ENCODE measurements around the gene OR5H2. TPM values are rescaled to one million over a fixed set of nuclear protein-coding genes. Genes with fewer than 3 reads are reported as not detected.

The OR5H2 gene
- total RNA-seq, 4 donors from 2014 or later = not detected

- 69 to 71% methylated on average over 3 of the region's 3 CpGs for WGBS, 2 donors
- H3K36me3 ChIP-seq = no peaks in the 10 kb centered on the region
- intact Hi-C loops (cut with DNase I) = no loop called here
- no peak overlapping the region for H3K4me3 ChIP-seq
- DNase-seq = no peak
- H3K27me3 ChIP-seq = no peaks in the 10 kb centered on the region
- H3K4me1 ChIP-seq = no peaks in the 10 kb centered on the region
- H3K27ac ChIP-seq = no peak overlapping the region
- peaks cover 0 to 11% (median 0%) of the 10 kb centered on the region in 3 donors for H3K9me3 ChIP-seq
- no peak for TF ChIP-seq POLR2A (IDR thresholded peaks at IDR 0.05)
- TF ChIP-seq, protein P1, sequence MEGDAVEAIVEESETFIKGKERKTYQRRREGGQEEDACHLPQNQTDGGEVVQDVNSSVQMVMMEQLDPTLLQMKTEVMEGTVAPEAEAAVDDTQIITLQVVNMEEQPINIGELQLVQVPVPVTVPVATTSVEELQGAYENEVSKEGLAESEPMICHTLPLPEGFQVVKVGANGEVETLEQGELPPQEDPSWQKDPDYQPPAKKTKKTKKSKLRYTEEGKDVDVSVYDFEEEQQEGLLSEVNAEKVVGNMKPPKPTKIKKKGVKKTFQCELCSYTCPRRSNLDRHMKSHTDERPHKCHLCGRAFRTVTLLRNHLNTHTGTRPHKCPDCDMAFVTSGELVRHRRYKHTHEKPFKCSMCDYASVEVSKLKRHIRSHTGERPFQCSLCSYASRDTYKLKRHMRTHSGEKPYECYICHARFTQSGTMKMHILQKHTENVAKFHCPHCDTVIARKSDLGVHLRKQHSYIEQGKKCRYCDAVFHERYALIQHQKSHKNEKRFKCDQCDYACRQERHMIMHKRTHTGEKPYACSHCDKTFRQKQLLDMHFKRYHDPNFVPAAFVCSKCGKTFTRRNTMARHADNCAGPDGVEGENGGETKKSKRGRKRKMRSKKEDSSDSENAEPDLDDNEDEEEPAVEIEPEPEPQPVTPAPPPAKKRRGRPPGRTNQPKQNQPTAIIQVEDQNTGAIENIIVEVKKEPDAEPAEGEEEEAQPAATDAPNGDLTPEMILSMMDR (IDR thresholded peaks at IDR 0.05) = no peak
These were observed 10.2 kb upstream of the OR5H2 start for GRCh38 chr3:98272126-98272525.

GRCh38 chr3:98274914-98275313 is 7.4 kb upstream of the OR5H2 start:
- WGBS, 2 donors = 33% methylated on average over 1 of the region's 3 CpGs; no CpG with 5 or more reads in 1 of the 2 donors
- peaks cover 0 to 7% (median 0%) of the 10 kb centered on the region in 3 donors for H3K9me3 ChIP-seq
- no peak overlapping the region for H3K4me3 ChIP-seq
- TF ChIP-seq, protein P1 (IDR thresholded peaks at IDR 0.05) = no peak
- no peak for TF ChIP-seq POLR2A (IDR thresholded peaks at IDR 0.05)
- no peaks in the 10 kb centered on the region for H3K36me3 ChIP-seq
- no peak for DNase-seq
- H3K4me1 ChIP-seq = no peaks in the 10 kb centered on the region
- intact Hi-C loops (cut with DNase I) = no loop called here
- no peaks in the 10 kb centered on the region for H3K27me3 ChIP-seq
- no peak overlapping the region for H3K27ac ChIP-seq

GRCh38 chr3:98290916-98291315 is 8.6 kb downstream of the OR5H2 start:
- Histone ChIP-seq H3K27ac (no peak overlapping the region), H3K9me3 (no peaks in the 10 kb centered on the region), H3K36me3 (no peaks in the 10 kb centered on the region), H3K4me1 (no peaks in the 10 kb centered on the region), H3K4me3 (no peak overlapping the region), H3K27me3 (no peaks in the 10 kb centered on the region)
- 45 to 63% methylated on average over 1 of the region's 1 CpG for WGBS, 2 donors
- intact Hi-C loops (cut with DNase I) = no loop called here
- TF ChIP-seq POLR2A (IDR thresholded peaks at IDR 0.05) = no peak
- TF ChIP-seq, protein P1 (IDR thresholded peaks at IDR 0.05) = no peak
- DNase-seq = no peak

GRCh38 chr3:98291332-98291957 is 9.1 kb downstream of the OR5H2 start:
- Histone ChIP-seq H3K27me3 (no peaks in the 10 kb centered on the region), H3K36me3 (no peaks in the 10 kb centered on the region), H3K4me1 (no peaks in the 10 kb centered on the region), H3K27ac (no peak overlapping the region), H3K4me3 (no peak overlapping the region), H3K9me3 (no peaks in the 10 kb centered on the region)
- intact Hi-C loops (cut with DNase I) = no loop called here
- no peak for TF ChIP-seq POLR2A (IDR thresholded peaks at IDR 0.05)
- TF ChIP-seq, protein P1 (IDR thresholded peaks at IDR 0.05) = no peak
- DNase-seq = no peak
- WGBS, 2 donors = 74 to 83% methylated on average over 1 to 7 of the region's 10 CpGs

DNA sequence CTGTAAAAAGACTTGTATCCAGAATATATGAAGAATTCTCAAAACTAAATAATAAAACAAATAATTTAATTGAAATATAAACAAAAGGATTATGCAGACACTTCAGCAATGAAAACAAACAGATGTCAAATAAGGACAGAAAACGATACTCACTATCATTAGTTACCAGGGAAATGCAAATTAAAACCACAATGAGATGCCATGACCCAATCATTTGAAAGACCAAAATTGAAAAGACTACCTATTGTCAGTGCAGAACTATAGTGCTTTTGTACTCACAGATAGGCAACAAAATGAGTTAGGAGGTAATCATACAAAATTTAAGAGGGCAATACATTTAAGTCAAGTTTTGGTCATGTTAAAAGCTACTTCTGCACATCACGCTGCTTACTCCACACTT is 39.8 kb downstream of the OR5H2 start:
- TF ChIP-seq POLR2A (IDR thresholded peaks at IDR 0.05) = no peak
- TF ChIP-seq, protein P1 (IDR thresholded peaks at IDR 0.05) = no peak
- intact Hi-C loops (cut with DNase I) = no loop called here
- Histone ChIP-seq H3K4me3 (no peak overlapping the region), H3K9me3 (no peaks in the 10 kb centered on the region), H3K27ac (no peak overlapping the region), H3K4me1 (no peaks in the 10 kb centered on the region), H3K36me3 (no peaks in the 10 kb centered on the region), H3K27me3 (no peaks in the 10 kb centered on the region)
- DNase-seq = no peak
- WGBS, 2 donors = 71 to 72% methylated on average over 2 of the region's 2 CpGs

All from esophagus squamous epithelium (tissue), 5 donors.